Fibroblast of peridontal ligament (primary cell): Measurements from ENCODE around the gene NUP210L.
"Not testable (repeated sequence)": the region's sequence is repeated elsewhere in the genome, so short reads cannot be mapped to it uniquely, and the experiment has no call there.

Source experiments
- DNase-seq: peaks from one replicate; pipeline ENCODE4 v3.0.0-alpha.2; 2010; ENCODE audit errors: extremely low read depth

Gene NUP210L

DNA sequence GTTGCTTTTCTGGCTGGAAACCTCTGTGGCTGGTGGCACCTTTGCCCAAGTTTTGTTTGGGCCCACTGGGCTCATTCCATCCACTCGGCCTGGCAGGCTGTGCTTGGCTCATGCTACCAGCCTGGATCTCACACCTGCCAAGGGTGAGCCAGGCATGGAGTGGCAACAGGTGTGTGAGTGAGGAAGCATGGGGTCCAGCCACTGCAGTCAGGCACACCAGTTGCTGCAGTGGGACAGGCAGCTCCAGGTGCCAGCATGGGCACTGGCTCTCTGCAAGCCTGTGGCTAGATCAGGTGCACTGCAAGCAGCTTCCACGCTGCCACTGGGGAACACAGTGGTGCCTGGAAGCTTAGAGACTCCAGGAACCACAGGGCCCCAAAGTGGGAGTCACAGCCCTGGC, 57.0 kb downstream of the NUP210L start:
- no peak for DNase-seq

DNA sequence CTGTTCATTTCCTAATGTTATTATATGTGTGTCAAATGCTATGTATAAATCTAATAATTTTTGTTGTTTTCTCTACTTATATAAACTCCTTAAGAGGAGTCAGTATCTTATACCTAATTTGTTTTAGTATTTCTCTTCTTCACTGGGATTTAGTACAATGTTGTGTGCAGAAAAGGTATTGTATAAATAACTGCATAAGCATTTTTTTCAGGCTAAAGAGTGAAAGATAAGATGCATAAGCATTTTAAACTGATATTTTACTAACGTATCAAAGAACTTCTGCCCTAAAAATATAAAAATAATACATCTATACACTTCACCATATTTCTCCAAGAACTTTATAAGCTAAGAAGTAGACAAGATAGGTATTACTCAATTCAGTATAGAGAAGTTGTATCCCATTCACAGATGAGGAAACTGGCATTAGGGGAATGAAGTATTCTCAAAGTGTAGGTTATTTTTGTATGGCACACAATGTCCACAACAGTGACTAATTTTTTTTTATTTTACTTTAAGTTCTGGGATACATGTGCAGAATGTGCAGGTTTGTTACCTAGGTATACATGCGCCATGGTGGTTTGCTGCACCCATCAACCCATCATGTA, 59.3 kb downstream of the NUP210L start:
- no peak for DNase-seq

DNA sequence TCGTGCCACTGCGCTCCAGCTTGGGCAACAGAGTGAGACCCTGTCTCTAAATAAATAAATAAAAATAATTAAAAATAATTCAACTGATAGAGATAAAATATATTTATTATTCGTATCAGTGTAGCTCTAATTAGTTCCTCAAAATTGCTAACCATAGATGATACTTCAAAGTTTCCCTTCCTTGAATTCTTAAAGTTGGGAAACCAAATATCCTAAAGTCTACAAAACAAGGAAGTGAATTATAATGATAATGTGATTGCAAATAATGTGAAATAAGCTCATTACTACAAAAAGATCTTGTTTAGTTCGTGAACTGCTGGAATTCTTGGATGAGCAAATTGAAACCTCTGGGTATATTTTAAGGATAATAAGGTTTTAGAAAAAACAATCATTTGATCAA, 60.5 kb downstream of the NUP210L start:
- DNase-seq = no peak

DNA sequence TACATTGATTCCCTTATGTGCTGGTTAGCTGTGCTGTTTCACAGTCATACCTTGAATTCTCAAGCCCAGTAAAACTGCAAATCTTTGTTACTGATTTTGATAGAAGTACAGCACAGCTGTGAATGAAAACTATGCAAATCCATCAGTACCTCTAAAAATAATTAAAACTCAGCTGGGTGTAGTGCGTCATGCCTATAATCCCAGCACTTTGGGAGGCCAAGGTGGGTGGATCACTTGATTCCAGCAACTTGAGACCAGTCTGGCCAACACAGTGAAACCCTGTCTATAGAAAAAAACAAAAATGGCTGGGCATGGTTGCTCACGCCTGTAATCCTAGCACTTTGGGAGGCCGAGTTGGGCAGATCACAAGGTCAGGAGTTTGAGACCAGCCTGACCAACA, 61.2 kb downstream of the NUP210L start:
- DNase-seq = no peak

DNA sequence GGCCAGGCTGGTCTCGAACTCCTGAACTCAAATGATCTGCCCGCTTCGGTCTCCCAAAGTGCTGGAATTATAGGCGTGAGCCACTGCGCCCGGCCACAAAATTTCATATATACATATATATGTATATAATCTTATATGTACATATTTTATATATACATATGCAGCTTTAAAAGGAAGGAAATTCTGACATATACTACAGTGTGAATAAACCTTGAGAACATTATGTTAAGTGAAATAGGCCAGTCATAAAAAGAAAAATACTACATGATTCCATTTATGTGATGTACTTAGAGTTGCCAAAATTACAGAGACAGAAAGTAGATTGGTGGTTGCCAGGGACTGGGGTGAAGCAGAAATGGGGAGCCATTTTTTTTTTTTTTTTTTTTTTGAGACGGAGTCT, 63.2 kb downstream of the NUP210L start:
- no peak for DNase-seq

DNA sequence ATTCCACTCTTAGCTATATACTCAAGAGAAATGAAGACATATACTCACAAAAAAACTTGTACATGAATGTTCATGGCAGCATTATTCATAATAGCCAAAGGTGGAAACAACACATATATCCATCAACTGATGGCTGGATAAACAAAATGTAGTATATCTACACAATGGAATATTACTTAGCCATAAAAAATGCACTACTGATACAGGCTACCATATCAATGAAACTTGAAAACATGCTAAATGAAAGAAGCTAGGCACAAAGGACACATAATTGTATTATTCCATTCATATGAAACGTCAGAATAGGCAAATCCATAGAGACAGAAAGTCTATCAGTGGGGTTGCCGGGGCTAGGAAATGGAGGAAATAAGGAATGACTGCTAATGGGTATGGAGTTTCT, 67.3 kb downstream of the NUP210L start:
- DNase-seq = no peak

DNA sequence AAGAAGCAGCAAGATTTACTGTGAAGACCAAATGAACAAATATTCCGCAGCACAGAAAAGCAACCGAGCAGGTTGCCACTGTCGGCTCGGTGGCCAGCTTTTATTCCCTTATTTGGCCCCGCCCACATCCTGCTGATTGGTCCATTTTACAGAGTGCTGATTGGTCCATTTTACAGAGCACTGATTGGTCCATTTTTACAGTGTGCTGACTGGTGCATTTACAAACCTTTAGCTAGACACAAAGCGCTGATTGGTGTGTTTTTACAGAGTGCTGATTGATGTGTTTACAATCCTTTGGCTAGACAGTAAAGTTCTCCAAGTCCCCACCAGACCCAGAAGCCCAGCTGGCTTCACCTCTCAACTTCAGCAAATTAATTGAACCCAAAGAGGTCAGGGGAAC, 71.8 kb downstream of the NUP210L start:
- DNase-seq = not testable (repeated sequence)

DNA sequence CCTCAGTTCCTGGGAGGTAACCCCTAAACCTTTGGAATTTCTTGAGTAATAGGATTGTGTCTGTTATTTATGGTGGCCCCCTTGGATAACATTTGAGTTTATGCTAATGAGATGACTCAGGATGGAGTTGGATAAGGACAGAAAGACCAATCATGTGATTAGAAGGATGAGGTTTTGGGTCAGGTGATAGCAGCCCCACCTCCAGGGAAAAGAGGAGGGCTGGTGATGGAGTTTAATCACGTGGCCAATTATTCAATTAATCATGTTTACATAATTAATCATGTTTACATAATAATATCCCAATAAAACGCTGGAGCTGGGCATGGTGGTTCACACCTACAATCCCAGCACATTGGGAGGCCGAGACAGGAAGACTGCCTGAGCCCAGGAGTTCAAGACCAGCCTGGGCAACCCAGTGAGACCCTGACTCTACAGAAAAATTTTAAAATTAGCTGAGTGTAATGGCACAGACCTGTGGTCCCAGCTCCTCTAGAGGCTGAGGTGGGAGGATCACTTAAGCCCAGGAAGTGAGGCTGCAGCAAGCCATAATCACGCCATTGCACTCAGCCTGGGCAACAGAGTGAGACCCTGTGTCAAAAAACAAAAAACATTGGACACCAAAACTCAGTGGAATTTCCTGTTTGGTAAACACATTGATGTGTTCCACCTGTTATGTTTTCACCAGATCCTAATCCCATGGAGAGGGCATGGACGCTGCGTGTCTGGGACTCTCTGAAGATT, 73.3 kb downstream of the NUP210L start:
- no peak for DNase-seq

DNA sequence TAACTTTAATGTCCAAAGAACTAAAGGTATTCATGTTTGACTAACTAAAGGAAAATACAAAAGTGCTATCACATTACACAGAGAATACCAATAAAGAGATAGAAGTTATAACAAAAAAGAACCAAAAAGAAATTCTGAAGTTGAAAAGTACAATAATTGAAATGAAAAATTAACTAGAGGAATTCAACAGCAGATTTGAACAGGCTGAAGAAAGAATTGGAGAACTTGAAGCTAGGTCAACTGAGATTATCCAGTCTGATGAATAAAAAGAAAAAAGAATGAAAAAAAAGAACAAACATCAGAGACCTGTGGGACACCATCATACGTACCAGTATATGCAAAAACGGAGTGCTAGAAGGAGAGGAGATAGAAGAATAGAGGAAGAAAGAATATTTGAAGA, 78.5 kb downstream of the NUP210L start:
- no peak for DNase-seq

DNA sequence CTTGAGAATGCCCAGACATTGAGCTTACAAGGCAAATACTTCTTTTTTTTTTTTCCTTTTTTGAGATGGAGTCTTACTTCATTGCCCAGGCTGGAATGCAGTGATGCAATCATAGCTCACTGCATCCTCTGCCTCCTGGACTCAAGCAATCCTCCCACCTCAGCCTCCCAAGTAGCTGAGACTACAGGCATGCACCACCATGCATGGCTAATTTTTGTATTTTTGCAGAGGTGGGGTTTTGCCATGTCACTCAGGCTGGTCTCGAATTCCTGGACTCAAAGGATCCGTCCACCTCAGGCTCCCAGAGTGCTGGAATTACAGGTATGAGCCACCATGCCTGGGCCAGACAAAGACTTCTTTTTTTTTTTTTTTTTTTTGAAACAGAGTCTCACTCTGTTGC, 79.1 kb downstream of the NUP210L start:
- no peak for DNase-seq

DNA sequence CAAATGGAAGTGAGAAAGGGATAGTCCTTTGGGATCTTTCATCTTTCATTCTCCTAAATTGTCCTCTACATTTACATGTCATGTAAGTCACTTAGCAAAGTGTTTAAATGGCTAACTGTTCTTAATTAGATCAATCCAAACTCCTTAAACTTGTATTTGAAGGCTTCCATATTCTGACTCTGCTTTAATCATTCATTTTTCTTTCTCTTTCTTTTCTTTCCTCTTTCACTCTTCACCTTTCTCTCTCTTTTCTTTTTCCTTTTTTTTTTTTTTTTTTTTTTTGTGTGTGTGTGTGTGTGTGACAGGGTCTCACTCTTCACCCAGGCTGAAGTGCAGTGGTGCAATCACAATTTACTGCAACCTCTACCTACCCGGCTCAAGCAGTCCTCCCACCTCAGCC, 92.6 kb downstream of the NUP210L start:
- DNase-seq = no peak

DNA sequence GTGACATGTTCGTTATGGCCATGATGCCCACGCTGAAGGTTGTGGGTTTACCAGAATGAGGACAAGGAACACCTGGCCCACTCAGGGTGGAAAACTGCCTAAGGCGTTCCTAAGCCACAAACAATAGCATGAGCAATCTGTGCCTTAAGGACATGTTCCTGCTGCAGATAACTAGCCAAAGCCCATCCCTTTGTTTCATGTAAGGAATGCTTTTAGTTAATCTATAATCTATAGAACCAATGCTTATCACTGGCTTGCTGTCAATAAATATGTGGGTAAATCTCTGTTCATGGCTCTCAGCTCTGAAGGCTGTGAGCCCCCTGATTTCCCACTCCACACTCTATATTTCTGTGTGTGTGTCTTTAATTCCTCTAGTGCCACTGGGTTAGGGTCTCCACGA, 107.4 kb downstream of the NUP210L start:
- not testable (repeated sequence) for DNase-seq

DNA sequence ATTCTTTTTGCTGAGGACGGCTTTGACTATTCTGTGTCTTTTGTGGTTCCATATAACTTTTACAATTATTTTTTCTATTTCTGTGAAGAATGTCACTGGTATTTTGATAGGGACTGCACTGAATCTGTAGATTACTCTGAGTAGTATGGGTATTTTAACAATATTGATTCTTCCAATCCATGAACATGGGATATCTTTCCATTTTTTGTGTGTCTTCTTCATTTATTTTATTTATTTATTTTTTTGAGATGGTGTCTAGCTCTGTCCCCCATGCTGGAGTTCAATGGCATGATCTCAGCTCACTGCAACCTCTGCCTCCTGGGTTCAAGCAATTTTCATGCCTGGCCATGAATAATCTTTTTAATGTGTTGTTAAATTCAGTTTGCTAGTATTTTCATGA, 121.2 kb downstream of the NUP210L start:
- not testable (repeated sequence) for DNase-seq

DNA sequence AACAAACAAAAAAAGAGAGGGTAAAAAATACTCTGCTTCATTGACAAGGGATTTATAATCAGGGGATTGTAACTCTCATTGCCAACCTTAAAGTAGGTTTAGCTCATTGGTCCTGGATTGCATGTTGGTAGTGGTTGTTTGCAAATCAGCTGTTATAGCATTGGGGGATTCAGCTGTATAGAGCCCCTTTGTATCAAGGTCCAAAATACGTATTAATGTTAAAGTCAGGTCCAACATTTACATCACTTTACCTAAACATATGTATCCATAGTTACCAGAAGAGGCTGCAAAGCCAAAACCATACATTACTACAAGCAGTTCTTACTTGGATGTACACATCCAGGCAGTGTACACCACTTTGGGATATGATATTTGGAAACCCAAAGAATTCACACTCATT, 134.9 kb downstream of the NUP210L start:
- DNase-seq = no peak

DNA sequence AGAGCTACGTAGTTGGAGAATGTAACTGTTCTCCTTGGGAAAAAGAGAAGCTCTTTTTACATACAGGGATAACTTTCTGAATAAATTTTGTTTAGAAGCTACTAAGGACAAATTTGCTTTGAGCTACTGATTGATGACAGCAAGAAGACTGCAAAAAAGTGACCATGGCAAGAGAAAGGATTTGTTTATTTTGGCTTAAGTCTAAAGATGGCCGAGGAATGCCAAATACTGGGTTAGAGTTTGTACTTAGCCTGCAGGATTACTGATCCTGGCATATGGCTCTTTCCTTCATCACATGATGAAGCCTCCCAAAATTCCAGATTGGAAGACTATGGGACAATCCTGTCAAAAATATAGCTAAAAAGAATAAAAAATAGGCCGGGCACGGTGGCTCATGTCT, 135.6 kb downstream of the NUP210L start:
- no peak for DNase-seq

DNA sequence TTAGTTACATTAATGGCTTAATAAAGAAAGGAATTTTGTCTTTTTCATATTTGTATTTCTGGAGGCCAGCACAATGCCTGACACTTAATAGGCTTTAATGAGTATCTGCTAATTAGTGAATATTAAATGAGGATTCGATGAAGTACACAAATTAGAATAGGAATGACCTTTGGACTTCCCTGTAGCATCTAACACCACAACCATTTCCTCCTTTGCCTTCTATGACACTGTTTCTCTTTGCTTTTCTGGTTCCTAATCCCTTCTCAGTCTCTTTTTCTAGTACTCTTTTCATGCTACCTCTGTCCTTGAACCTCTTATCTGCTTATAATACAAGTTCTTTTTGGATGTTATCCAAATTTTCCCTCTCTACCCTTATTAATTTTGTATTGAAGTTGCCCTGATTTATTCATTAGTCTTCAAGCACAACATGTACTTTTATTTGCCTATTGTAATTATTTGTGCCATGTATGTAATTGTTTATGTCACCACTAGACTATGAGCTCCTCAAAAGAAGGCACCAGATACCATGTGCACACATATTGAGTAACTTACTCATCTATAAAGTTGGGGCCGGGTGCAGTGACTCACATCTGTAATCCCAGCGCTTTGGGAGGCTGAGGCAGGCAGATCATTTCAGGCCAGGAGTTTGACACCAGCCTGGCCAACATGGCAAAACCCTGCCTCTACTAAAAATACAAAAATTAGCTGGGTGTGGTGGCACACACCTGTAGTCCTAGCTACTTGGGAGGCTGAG, 140.5 kb downstream of the NUP210L start:
- peak; percentile 65 for DNase-seq

DNA sequence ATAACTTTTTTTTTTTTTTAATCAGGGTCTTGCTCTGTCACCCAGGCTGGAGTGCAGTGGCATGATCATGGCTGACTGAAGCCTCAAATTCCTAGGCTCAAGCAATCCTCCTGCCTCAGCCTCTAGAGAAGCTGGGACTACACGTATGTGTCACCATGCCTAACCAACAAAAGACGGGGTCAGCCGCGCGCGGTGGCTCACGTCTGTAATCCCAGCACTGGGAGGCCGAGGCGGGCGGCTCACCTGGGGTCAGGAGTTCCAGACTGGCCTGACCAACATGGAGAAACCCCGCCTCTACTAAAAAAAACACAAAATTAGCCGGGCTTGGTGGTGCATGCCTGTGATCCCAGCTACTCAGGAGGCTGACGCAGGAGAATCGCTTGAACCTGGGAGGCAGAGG, 142.3 kb downstream of the NUP210L start:
- DNase-seq = not testable (repeated sequence)

DNA sequence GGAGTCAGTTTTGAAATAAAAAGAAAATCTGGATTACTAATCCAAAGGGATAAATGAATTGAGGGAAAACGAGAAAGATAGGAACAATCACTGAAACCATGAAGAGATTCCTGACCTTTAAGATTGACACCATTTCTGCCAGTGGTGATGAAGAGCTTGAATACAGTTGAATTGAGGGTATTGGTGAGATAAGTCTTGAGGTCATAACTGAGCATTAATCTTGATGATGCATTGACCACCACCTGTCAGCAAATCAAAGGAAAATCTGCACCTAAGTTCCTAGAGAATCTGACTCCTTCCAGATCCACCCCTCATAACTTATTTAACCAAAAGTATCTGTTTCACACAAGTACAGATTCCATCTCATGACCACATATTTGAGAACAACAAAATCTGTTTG, 142.7 kb downstream of the NUP210L start:
- no peak for DNase-seq

DNA sequence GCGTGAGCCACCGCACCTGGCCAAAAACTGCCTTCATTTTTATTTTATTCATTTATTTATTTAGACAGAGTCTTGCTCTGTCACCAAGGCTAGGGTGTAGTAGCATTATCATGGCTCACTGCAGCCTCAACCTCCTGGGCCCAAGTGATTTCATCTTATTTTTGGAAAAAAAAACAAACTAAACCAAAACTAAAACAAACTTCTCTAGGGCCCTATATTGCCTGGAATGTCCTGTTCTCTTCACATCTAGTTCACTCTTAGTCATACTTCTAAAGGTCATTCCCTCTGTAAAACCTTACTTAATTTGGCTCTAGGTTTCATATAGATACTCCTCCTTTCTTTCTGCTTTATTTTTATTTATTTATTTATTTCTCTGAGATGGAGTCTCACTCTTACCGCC, 148.7 kb downstream of the NUP210L start:
- DNase-seq = peak; percentile 81

DNA sequence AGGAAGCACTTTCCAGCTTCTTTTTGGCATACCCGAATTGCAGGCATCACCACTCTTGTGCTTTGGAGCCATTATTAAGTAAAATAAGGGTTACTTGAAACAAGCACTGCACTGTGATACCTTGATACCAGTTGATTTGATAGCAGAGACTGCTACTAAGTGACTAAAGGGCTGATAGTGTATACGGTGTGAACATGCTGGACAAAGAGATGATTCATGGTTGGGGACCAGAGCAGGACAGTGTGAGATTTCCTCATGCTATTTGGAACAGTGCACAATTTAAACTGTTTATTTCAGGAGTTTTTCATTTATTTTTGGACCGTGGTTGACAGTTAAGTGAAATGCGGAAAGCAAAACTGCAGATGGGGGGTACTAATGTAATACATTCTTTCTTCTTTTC, 154.5 kb downstream of the NUP210L start:
- DNase-seq = no peak

DNA sequence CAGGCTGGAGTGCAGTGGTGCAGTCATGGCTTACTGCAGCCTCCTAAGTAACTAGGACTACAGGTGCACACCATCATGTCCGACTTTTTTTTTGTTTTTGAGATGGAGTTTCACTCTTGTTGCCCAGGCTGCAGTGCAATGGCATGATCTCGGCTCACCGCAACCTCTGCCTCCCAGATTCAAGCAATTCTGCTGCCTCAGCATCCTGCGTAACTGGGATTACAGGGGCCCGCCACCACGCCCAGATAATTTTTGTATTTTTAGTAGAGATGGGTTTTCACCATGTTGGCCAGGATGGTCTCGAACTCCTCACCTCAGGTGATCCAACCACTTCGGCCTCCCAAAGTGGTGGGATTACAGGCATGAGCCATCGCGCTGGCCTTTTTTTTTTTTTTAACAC, 158.0 kb downstream of the NUP210L start:
- DNase-seq = not testable (repeated sequence)

DNA sequence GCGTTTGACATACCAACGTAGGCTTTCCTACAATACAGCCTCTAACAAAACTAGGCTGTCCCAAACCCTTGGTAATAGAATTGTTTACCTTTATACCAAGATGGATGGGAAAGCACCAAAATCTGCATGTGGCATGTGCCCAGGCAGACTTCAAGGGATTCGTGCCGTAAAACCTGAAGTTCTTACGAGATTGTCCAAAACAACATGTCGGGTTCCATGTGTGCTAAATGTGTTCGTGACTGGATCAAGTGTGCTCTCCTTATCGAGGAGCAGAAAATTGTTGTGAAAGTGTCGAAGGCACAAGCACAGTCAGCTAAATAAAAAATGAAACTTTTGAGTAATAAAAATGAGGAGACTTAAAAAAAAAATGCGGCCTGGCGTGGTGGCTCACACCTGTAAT, 159.2 kb downstream of the NUP210L start:
- DNase-seq = no peak

DNA sequence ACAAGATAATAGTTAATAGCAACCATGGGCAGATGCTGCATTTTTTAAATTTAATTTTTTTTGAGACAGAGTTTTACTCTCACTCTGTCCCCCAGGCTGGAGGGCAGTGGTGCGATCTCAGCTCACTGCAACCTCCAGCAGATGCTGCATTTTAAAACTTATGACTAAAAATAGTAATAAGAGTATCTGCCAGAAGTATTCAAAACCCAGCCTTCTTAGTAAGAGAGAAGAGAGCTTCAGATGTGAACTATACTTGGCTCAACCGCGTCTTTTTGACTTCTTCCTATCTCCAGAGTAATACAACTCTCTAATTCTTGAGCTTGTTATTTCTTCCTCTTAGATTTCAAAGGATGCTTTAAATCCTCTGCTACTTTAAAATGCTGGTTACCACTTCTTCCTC, 159.7 kb downstream of the NUP210L start:
- DNase-seq = no peak
